ENCODE results near the gene ANAPC1. TPM values are rescaled to one million over a fixed set of nuclear protein-coding genes. Genes with fewer than 3 reads are reported as not detected.

Gene ANAPC1
- total RNA-seq, 1 donor from 2014 or later, result 29.4 TPM

DNA sequence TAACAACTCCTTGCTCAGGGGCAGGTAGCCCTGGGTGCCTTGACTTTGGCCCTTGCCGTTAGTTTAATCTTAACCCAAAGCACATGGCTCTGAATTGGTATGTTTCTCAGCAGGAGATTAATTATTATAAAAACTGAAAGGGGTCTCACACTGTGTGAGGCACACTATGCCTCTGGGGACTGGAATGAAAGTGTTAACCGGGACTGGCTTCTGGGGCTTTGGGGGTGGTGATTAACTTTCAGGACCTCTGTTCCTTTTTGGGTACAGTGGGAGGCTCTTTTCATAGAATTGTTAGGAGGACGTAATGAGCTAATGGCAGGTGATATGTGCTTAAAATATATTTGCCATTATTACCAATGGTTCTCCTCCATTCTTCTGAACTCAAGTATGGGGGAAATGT, 19.5 kb upstream of the ANAPC1 start:
- TF ChIP-seq, protein P1, sequence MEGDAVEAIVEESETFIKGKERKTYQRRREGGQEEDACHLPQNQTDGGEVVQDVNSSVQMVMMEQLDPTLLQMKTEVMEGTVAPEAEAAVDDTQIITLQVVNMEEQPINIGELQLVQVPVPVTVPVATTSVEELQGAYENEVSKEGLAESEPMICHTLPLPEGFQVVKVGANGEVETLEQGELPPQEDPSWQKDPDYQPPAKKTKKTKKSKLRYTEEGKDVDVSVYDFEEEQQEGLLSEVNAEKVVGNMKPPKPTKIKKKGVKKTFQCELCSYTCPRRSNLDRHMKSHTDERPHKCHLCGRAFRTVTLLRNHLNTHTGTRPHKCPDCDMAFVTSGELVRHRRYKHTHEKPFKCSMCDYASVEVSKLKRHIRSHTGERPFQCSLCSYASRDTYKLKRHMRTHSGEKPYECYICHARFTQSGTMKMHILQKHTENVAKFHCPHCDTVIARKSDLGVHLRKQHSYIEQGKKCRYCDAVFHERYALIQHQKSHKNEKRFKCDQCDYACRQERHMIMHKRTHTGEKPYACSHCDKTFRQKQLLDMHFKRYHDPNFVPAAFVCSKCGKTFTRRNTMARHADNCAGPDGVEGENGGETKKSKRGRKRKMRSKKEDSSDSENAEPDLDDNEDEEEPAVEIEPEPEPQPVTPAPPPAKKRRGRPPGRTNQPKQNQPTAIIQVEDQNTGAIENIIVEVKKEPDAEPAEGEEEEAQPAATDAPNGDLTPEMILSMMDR (IDR thresholded peaks at IDR 0.05), result no peak
- Histone ChIP-seq H3K36me3 (no peaks in the 10 kb centered on the region), H3K9me3 (no peaks in the 10 kb centered on the region), H3K27me3 (no peaks in the 10 kb centered on the region), H3K4me1 (peaks cover 45% of the 10 kb centered on the region), H3K4me3 (no peak overlapping the region), H3K27ac (no peak overlapping the region)
- no peak for DNase-seq
- intact Hi-C loops (cut with DNase I), result no loop called here
- ATAC-seq, result no peak

DNA sequence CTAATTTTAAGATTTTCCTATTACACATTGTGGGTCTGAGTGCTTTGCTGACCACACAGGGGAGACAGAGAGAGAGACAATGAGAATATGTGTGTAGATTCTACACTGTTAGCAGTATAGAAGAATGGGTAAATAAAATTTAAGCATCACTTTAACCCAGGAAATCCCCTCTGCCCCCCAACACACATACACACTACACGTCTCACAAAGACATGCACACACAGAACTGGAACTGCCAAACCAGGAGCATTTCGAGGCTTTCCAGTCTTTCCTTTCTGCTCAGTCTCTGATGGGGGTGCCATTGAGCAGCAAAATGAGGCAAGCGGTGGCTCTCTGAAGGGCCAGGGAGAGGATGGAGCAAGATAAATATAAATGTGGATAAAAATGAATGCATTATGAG, 16.9 kb upstream of the ANAPC1 start:
- Histone ChIP-seq H3K27me3 (no peaks in the 10 kb centered on the region), H3K4me1 (peaks cover 36% of the 10 kb centered on the region), H3K4me3 (peak overlapping the region; percentile 94), H3K9me3 (no peaks in the 10 kb centered on the region), H3K27ac (no peak overlapping the region), H3K36me3 (no peaks in the 10 kb centered on the region)
- TF ChIP-seq, protein P1 (IDR thresholded peaks at IDR 0.05), result peak; percentile 46
- ATAC-seq (no peak), DNase-seq (no peak)
- intact Hi-C loops (cut with DNase I), result no loop called here

DNA sequence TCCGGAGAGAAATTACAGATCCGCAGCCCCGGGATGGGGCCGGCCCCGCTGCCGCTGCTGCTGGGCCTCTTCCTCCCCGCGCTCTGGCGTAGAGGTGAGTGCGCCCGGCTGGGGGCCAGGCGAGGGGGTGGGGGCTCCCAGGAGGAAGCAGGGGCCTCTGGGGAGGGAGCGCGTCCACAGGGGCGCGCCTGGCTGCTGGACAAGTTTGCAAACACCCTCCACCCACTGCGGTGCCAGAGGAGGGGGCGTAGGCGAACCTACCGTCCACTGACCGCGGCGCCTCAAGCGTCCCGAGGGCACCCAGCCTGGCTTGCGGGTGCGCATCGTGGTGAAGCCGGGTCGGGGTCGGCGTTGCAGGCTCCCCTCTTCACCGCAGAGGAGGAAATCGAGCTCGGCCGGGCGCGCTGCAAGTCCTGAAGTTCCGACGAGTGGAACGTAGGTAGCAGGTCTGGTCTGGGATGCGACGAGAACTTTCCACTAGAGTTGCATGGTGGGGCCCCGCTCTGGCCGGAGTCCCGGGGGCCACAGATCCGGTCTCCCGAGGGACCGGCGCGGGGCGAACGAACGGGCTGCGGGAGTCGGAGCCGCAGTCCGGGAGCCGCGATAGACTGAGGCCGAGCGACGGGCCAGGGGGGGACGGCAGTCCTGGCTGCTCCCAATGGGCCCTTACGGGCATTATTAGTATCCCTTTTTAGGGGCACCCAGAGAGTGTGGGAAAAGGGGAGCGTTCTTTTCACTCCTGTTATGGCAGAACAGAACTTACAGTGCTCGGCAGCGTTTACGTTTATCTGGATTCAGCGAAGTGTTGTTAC, 14.9 kb upstream of the ANAPC1 start:
- ATAC-seq (peak; percentile 5), DNase-seq (no peak)
- H3K27me3 ChIP-seq, result no peaks in the 10 kb centered on the region
- TF ChIP-seq, protein P1 (IDR thresholded peaks at IDR 0.05), result no peak
- intact Hi-C loops (cut with DNase I), result loop anchor here (5.0 kb wide), 1 partner anchor 148 kb away; no protein-coding TSS in a partner anchor
- H3K27ac ChIP-seq, result peak overlapping the region; percentile 86
- H3K9me3 ChIP-seq, result no peaks in the 10 kb centered on the region
- H3K4me3 ChIP-seq, result peak overlapping the region; percentile 94
- no peaks in the 10 kb centered on the region for H3K36me3 ChIP-seq
- H3K4me1 ChIP-seq, result peaks cover 27% of the 10 kb centered on the region

DNA sequence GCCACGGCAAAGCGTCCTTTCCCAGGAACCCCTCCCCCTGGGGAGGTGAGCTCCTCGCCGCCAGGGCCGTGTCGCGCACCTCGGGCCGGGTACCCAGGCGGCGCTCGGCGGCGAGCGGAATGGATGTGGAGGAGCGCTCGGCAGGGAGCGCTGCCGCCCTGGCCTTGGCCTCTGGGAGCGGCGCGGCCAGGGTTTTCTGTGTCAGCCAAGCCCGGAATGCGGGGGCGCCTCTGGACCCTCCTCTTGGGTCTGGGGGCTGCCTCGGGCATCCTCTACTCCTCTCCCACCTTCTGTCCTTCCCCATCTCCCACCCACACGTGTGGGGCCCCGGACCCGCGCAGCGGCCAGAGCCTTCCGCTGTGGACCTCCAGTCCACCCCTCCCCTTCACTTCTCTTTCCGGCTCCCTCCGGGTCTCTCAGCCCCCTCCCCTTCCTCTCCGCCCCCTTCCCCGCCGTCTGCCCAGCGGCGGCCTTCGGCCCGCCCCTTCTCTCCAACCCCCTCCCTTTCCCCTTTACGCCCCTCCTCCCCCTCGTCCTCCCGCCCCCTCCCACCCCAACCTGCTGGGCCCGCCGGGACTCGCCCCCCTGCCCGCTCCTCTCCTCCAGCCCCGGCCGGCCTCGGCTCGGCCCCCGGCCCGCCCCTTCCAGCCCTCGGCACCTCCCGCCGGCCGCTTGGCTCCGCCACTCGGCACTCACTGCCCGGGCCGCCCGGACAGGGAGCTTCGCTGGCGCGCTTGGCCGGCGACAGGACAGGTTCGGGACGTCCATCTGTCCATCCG, 14.1 kb upstream of the ANAPC1 start, which contains the start of gene MERTK:
MERTK (plus strand) TSS at position 684 of the 779 bp plus-strand sequence. CDS start 129 bp downstream, outside the sequence.
- intact Hi-C loops (cut with DNase I), result loop anchor here (5.0 kb wide), 1 partner anchor 149 kb away; no protein-coding TSS in a partner anchor
- H3K4me3 ChIP-seq, result peak within 1 kb of the TSS; percentile 94
- ATAC-seq (peak; percentile 91), DNase-seq (peak; percentile 94)
- H3K4me1 ChIP-seq, result peaks cover 27% of the 10 kb centered on the region
- H3K36me3 ChIP-seq, result no peaks in the 10 kb centered on the region
- TF ChIP-seq, protein P1 (IDR thresholded peaks at IDR 0.05), result peak; percentile 64
- H3K27ac ChIP-seq, result peak within 1 kb of the TSS; percentile 89
- no peaks in the 10 kb centered on the region for H3K9me3 ChIP-seq
- no peaks in the 10 kb centered on the region for H3K27me3 ChIP-seq

DNA sequence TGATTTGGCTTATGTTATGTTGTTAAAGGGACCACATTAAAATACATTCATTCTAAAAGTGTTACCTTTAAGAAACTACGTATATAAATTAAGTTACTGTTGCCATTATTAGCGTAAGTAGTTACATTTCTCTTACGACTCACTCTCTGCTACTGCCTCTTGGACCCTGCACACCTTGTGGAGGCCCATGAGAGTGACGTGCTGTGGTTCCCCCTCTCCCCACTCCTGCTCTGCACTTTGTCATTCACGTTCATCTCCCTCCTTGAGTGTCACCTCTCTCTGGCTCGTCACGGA, 13.6 kb upstream of the ANAPC1 start:
- Histone ChIP-seq H3K36me3 (no peaks in the 10 kb centered on the region), H3K4me1 (peaks cover 27% of the 10 kb centered on the region), H3K27me3 (no peaks in the 10 kb centered on the region), H3K4me3 (peak overlapping the region; percentile 94), H3K9me3 (no peaks in the 10 kb centered on the region), H3K27ac (peak overlapping the region; percentile 89)
- intact Hi-C loops (cut with DNase I), result loop anchor here (5.0 kb wide), 1 partner anchor 150 kb away; no protein-coding TSS in a partner anchor
- ATAC-seq (no peak), DNase-seq (no peak)
- TF ChIP-seq, protein P1 (IDR thresholded peaks at IDR 0.05), result no peak
